NCI-H187 (cell line): Measurements from ENCODE around the gene PEMT.

Source experiments
- DNase-seq, 2 experiments: peaks; one replicate each; lab custom pipeline; 2025; lab: John Stamatoyannopoulos, UW

PEMT gene

GRCh38 chr17:17503566-17504130 lies 87.9 kb downstream of the PEMT start:
- no peak for DNase-seq

DNA sequence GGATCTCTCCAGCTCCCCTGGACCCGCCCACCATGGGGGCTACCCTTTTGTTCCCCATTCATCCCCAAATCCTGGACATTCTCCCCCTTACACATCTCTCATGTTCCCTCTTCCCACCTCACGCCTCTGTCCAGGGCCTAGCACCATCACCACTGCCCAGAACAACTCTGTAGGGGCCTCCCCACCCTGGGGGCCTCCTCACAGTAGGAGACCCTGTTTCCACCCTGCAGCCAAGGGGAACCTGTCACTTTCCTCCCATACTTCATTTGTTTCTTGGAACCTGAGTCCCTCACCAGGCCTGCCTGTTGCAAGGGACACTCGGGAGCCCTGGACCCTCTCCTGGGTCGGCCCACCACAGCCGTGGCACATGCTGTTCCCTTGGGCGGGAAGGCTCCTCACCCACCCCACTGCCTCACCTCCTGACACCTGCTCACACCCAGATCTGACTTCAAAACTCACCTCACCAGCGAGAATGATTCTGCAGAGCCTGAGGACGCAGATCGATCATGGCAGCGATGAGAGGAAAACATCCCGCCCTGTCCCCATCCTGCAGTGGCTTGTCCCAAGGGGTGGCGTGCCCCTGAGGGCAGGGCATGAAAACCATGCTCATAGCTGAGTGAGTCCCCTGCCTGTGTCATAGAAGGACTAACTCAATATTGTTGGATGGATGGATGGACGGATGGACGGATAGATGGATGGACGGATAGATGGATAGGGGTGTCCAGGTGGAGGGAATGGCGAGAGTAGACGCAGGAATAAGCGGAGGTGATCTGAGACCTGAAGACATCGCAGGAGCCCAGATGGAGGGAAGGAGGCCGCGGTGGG lies 88.6 kb downstream of the PEMT start:
- DNase-seq = no peak

DNA sequence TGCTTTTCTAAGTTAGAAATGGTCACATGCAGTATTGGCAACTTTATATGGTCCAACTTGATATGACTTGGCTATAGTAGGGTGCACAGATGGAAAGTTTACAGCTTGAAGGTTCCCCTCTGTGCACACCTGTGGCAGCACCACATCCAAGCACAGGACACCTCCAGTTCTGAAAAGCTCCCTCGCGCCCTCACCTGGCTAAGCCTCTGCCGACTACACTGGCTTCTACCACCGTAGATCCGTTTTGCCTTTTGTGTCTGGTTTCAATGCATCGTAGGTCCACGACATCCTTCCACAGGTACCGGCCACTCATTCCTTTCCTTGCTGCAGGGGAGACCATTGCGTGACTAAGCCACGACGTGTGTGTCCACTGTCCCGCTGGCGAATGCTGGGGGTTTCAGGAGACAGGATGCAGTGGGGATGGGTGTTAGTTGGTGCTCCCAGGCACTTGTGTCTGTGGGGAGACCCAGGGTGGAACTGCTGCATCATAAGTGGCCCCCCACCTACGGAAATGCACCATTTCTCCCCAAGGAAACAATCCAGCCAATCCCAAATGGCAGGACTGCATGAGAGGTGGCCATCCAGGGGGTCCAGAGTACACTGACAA lies 90.4 kb downstream of the PEMT start:
- no peak for DNase-seq

GRCh38 chr17:17499402-17500145 lies 91.9 kb downstream of the PEMT start:
- DNase-seq = no peak

- no peak for DNase-seq
These were observed 92.8 kb downstream of the PEMT start for GRCh38 chr17:17498606-17499301.

DNA sequence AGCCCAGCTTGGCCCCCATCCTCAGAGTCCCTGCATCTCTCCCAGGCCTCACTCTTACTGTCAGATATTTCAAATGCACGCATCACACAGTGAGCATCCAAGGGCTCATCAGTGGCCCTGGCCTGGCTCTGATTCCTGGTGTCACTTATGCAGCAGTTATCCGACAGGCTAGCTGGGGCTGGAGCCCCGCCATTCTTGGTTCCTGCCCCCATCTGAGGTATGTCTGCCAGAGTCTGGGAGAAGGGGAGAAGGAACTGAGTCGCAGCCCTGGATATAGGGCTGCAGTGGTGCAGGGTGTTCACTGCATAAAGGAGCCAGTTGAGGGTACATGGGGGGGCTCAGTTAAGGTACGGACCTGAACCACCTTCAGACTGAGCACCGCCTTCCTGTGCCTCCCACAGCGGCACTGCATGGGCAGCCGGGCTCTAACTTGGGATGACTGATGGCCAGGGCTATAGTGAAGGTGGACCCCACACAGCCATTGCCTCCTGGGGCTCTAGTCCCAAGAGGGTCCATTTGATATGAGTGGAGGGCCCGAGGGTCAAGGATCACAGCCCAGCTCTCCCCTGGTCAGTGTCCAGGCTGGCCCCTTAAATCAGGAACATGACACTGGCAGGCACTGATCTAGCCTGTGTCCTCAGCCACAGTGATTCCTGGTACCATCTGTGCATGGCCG lies 93.5 kb downstream of the PEMT start:
- no peak for DNase-seq

DNA sequence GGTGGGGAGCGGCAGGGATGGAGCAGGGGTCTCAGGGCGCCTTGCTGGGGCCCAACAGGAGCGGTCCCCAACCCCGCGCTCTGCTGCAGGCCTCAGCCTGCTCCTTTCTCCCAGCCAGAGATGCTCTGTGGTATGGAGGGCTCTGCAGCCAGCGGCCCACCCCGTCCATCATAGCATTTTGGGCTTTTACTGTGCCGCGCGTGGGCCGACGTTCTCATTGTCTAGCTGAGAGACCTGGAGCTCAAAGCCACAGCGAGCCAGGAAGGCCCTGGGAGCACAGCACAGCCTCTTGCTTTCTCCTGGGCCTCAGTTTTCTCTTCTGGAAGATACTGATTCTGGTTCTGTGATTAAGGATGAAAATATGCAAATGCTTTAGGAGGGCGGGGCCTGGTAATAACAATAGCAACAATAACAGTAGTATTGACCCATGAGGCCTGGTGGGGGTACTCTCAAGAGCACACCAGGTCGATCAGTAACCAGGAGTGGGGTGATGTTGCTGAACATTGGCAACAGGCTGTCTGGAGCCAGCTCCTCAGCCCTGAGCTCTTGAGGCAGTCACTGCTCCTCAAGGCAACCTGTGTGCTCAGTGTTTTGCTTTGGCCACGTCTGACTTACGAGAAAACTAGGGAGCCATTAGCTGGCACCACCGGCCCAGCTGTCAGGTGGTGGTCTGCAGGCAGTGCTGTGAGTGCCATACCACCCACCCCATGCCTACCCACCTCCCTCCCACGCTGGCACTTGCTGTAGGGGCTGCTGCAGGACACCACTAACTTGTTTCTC lies 94.3 kb downstream of the PEMT start:
- no peak for DNase-seq

GRCh38 chr17:17496189-17497064 lies 95.1 kb downstream of the PEMT start, which contains the start of gene RASD1:
Gene RASD1, minus strand, starts transcription at chr17:17496395. Its CDS starts 214 bp downstream, at chr17:17496181.
- peak; percentile 32 for DNase-seq

DNA sequence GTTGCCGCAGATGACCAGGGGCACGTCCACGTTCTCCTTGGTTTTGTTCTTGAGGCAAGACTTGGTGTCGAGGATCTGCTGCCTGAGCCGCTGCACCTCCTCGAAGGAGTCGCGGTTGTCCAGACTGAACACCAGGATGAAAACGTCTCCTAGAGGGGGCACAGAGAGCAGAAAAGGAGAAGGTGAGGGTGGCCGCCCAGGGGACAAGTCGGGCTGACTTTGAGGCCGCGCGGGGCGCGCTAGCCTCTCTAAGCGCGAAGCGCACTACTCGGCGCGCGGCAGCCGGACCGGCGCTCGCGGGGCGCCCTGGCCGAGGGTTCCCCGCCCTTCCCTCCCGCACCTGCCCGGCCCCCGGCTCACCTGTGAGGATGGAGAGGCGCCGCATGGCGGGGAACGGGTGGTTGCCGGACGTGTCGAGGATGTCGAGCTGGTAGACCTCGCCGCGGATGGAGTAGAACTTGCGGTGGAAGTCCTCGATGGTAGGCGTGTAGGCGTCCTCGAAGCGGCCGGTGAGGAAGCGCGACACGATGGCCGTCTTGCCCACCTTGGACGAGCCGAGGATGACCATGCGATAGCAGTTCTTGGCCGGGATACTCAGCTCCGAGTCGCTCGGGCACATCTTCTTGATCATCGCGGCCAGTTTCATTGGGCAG lies 95.8 kb downstream of the PEMT start:
- DNase-seq = no peak

GRCh38 chr17:17494870-17495535 lies 96.5 kb downstream of the PEMT start:
- DNase-seq = no peak

- no peak for DNase-seq
These were observed 97.0 kb downstream of the PEMT start for GRCh38 chr17:17494499-17494869.

- DNase-seq = no peak
These were observed 97.5 kb downstream of the PEMT start for GRCh38 chr17:17493986-17494466.

- no peak for DNase-seq
These were observed 98.1 kb downstream of the PEMT start for GRCh38 chr17:17493249-17493985.

- no peak for DNase-seq
These were observed 98.9 kb downstream of the PEMT start for GRCh38 chr17:17492571-17492970.

- DNase-seq = no peak
These were observed 99.4 kb downstream of the PEMT start for GRCh38 chr17:17492085-17492484.

DNA sequence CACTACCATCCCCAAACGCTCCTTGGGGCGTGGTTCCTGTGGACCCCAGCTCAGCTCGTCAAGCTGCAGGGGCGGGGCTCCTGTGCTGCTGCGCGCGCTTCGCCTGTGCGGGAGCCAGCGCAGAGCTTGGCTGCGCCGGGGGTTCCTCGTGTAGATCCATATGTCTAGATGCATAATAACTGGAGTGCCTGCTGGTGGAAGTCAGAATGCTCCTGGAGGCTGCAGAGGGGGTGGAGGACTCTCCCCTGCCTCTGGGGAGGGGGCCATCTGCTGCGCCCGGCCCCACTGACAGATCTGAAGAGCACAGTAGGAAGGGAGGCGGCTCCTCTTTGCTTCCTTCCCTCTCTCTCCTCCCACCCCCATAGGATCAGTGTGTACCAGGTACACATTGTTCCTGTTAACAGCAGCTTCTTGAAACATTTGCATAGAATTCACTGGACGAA lies 99.9 kb downstream of the PEMT start:
- no peak for DNase-seq

GRCh38 chr17:17491031-17491471 lies 100.5 kb downstream of the PEMT start:
- no peak for DNase-seq
